Activated CD4-positive, alpha-beta T cell treated with anti-CD3 and anti-CD28 coated beads, Interleukin-10, Interleukin-2, amounts not matched to agents 100 ng/mL and 50 ng/mL, durations not matched to agents 16 hours and 8 hours (primary cell): ENCODE measurements around the gene SLC24A4.

Source experiments
- DNase-seq: peaks from one replicate; pipeline ENCODE4 v3.0.0-alpha.2; 2020

The SLC24A4 gene

GRCh38 chr14:92484132-92484823 is 161.3 kb downstream of the SLC24A4 start:
- DNase-seq = no peak

DNA sequence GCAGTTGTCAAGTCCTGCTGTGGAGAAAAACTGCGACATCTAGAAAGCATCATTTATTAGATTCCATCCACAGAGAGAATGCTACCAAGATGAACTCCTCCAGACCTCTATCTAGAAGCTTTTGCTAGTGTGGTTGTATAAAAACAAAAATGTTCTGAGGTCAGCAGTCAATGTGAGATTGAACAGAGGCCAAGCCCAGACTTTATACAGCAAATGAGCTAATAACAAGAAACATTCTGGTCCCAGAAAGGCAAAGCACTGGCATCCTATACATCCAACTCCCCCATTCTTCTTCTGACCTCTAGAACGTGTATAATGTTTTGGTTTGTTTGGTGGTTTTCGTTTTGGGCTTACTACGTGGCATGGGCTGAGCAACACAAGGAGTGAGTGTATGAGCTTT is 163.9 kb downstream of the SLC24A4 start:
- DNase-seq = no peak

GRCh38 chr14:92487513-92488133 is 164.7 kb downstream of the SLC24A4 start:
- DNase-seq = no peak

- no peak for DNase-seq
These were observed 166.7 kb downstream of the SLC24A4 start for GRCh38 chr14:92489394-92490238.

GRCh38 chr14:92490239-92490959 is 167.4 kb downstream of the SLC24A4 start:
- no peak for DNase-seq

DNA sequence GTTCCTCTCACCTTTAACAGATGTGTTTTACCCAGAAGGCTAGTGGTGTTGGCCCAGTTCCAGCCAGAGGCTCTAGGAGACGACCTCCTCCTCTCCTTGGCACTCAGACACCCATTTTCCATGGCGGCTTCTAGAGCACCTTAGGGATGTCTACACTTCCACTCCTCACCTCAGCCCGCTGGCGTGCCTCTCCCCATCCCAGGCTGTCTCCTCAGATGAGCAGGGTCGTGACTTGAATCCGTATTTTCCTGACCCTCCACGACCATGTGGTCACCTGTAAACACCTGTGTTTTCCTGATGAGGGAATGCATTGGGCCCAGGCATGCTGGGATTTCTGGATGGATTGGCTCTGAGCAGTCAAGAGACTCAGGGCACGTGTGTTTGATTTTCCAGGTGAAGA is 168.8 kb downstream of the SLC24A4 start:
- DNase-seq = no peak

GRCh38 chr14:92492258-92492657 is 169.3 kb downstream of the SLC24A4 start:
- DNase-seq = no peak

DNA sequence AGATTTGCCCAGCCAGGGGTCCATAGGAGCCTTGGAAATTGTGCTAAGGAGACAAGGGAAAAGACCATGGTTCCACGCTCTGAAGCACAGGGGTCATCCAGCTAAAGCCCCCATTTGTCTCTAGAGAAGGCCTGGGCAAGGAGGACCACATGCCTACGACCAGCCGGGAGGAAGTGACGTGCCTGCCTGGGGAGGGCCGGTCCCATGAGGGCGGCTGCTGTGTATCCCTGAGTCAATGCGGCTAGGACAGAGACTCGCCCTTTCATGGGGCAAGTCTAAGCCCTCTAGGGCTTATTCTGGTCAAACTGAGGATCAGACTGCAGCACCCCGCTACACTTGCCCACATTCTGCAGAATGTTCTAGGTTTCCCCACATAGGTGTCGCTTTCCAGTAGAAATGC is 170.1 kb downstream of the SLC24A4 start:
- DNase-seq = no peak

GRCh38 chr14:92493492-92493891 is 170.5 kb downstream of the SLC24A4 start:
- no peak for DNase-seq

DNA sequence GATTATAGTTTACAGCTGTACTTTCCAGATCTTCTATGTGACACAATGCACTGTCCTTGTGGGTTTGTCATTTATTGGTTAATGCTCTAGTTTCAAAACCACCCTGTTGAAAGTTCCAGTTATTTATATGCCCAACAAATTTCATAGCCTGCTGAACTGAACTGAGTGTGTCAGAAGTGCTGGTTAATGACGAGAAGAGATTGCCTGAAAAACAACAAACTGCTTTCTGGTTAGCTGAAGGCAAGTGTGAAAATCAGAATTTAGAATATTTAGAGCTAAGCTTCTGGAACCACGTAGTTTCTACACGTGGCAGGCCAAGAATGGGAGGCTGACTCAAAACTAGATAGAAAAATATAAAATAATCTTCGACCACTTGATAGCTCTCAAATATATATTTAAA is 171.5 kb downstream of the SLC24A4 start:
- DNase-seq = no peak

DNA sequence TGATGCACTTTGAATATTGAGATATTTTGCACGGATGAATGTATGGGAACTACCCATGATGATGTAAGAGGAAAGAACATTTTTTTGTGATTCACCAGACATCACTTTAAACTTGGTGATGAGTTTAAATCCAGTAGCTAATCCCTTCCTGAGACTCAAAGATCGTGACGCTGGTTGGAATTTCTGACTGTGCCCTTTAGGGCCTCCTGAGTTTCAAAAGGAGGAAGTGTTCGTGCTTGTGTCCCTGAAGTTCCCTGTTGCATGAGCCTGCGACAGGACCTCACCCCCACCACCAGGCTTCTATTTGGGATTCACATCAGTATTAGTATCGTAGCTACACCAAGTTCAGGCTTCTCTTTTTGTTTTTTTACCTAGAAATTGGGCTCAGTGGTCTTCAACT is 172.1 kb downstream of the SLC24A4 start:
- DNase-seq = no peak

- DNase-seq = no peak
These were observed 173.4 kb downstream of the SLC24A4 start for GRCh38 chr14:92496191-92496857.

GRCh38 chr14:92497391-92497790 is 174.4 kb downstream of the SLC24A4 start:
- no peak for DNase-seq

DNA sequence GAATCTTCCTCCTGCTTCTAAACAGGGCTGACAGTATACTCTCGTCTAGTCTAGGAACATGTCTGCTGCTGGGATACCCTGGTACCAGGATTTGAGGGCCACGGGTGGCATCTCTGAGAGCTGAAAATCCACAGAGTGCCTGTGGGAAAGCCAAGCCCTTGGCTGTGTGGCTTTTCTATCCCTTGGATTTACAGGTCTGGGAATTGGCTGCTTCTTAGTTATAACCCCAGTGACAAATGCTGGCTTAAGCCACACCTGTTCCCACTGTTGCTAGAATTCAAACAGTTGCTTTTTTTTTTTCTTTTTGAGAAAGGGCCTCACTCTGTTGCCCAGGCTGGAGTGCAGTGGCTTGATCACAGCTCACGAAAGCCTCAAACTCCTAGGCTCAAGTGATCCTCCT is 176.3 kb downstream of the SLC24A4 start:
- DNase-seq = no peak

- no peak for DNase-seq
These were observed 177.6 kb downstream of the SLC24A4 start for GRCh38 chr14:92500491-92500941.

DNA sequence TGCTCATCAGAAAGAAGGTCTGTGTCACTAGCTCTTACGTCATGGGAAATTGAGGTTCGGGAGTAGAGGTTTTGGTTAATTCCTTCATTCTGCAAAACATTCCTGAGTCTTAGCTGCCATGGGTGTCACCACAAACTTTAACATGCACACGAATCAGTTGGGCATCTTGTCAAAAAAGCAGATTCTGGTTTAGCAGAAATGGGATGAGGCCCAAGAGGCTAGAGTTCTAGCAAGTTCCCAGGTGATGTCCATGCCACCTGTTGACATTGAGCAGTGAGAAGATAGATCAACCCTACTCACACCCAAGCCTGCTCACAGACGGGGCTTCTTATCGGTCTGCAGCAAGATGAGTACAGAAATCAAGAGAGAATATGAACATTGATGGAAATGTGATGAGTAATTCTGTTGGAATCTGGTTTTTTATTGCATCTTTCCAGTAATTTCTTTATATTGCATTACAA is 179.0 kb downstream of the SLC24A4 start:
- DNase-seq = no peak

DNA sequence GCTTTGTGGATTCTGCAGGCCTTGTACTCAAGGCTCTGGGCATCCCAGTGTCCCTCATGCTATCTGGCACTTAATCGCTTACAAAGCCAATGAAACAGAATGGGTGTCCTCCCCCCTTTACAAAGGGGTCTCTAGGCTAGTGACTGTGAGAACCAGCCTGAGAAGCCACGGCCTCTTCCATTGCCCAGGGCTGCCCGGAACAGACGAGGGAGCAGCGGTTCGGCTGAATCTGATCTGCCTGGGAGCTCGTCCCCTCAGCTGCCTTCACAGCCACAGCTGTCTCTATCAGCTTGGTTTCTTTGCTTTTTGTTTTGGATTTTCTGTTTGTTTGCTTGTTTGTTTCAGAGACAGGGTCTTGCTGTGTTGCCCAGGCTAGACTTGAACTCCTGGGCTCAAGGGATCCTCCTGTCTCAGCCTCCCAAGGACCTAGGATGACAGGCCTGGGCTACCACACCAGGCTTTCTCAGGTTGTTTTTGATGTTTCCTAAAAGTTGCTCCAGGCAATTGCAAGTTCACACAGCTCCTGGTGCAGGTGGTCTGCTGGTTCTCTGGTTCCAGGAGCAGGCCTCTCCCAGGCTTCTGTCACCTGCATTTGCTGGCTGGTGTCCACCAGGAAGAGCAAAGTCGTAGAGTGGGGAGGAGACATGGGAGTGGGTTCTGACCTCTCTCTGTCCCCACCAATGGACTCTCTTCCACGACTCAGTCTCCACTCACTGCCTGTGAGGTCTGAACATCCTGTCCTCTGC is 179.7 kb downstream of the SLC24A4 start:
- DNase-seq = no peak

DNA sequence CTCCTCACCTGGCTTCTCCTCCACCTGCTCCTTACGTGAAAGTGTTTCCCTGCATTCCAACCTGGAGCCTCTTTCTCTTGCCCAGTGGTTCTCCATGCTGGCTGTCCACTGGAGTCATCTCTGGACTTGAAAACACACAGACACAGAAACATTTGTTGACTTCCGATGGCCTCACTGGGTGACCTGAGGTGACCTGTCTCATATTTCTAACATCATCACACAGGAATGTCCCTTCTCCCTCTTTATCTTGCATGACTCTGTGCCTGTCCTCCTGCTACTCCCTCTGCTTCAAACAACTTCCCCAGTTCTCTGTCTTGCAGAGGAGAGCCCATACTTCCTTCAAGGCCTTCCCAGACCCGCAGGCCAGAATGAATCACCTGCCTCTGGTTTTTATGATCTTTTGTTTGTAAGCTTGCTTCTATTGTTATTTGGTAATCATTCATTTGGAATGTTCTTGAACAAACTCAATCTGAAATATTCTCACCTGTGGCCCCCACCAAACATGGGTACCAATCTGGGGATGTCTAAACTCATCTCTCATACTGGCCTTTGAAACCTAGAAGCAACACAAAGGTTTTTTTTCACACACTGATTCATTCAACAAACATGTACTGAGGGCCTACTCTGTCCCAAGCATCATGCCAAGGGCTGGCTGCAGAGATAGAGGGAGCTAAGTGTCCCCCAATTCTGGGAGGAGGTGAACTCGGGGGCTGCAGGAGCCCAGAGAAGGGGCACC is 181.0 kb downstream of the SLC24A4 start:
- DNase-seq = no peak

DNA sequence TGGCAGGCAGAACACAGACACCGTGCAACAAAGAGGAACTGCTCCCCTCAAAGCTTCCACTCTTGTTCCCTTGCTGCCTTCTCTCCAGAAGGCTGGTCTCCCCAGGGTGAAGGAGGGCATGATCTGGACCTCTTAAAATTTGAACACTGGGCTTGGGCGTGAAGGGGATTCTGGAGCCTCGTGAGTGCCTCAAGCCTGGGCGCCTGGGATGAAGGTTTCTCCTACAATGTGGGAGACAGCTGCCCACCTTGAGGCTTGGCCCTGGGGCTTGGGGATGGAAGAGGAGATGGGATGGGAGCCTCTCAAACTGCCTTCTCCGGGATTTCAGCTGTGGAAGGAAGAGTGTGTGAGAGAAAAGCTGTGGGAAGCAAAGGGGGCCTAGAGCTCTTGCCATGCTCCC is 182.9 kb downstream of the SLC24A4 start:
- no peak for DNase-seq

DNA sequence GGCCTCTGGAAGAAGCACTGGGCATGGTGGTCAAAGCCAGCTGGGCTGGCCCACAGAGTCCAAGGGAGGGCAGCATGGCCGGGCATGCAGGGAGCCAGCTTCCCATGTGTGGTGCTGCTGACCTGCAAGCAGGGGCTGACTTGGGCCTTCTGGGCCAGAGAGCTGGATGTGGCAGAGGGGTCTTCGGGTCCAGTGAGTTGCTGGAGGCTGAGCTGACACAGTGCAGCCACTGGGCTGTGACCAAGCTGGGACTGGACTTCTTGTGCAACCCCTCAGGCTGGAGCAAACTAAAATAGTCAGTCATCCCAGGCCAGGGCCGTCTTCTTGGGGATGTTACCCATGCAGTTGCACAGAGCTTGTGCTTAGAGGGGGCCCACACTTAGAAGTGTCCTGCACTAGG is 183.3 kb downstream of the SLC24A4 start:
- DNase-seq = no peak

DNA sequence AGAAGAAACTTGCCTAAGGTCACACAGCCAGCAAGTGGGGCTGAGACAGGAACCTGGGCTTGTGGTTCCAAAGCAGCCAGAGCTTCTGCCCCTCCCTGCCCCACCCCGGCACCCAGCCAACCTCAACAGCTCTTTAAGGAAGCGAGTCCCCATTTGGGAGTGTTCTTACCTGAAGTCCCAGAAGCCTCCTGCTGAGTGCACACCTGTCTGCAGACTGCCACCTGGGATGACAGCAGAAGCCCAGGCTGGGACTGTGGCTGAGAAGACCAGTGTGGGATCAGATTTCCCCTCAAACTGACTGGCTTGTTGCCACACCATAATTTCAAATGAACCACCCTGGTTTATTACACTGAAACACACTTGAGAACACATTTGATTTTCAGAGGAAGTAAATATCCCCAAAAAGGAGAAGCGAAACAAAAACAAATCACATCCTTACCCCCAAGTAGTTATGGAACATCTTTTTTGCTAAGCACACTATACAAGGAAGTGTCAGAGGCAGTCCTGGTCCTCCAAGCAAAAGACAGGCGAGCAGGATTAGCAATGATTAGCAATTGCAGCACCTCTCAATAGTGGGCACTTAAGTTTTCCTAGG is 184.3 kb downstream of the SLC24A4 start:
- DNase-seq = no peak
